K562 (cell line): Measurements from ENCODE around the gene DPF1. TPM values are rescaled to one million over a fixed set of nuclear protein-coding genes. Genes with fewer than 3 reads are reported as not detected.

Experiments used
- ATAC-seq: fragments of 200-7000 bp; cut with Tn5 transposase; 3 replicates; pipeline ENCODE4 v1.9.1; 2020; ENCODE audit warnings: moderate library complexity
- BruUV-seq: library from RNA; stranded (reverse); fragments of 400-500 nt; replicated peaks from 2 replicates; lab custom pipeline; 2021; lab: Mats Ljungman, UMichigan
- CTCF ChIA-PET: fragments of 300-600 bp; formaldehyde crosslinking; extraction: SDS; loops from one replicate; lab custom pipeline; 2021; ENCODE audit warnings: low intra/inter-chr PET ratio; lab: Yijun Ruan, JAX
- POLR2A ChIA-PET: fragments of 300-600, 350-650 bp; sonication (Branson Sonifier 250); formaldehyde crosslinking; extraction: SDS; loops from one replicate; lab custom pipeline; 2021; ENCODE audit warnings: antibody characterized with exemption, inconsistent platforms; lab: Yijun Ruan, JAX
- DNase-seq, 4 experiments: peaks; one replicate each; pipeline versions ENCODE4 v3.0.0 to v3.0.0-alpha.2; 2011 to 2018; ENCODE audit warnings: low spot score in 3 of 4, mixed read lengths in 3 of 4; ENCODE audit errors: extremely low read depth in 1 of 4
- FAIRE-seq: peaks from 2 replicates; lab custom pipeline; 2011; peaks lifted over from hg19 to GRCh38; lab: Jason Lieb, UNC
- H2AFZ ChIP-seq: 2 replicates; pipeline ENCODE4 v1.6.0; 2011; ENCODE audit warnings: low read depth, low read length, control low read depth, inconsistent platforms
- H3K27ac ChIP-seq: fragments of 200-600 bp; 3 replicates; pipeline ENCODE4 v1.8.0; 2011; ENCODE audit warnings: low read depth, mild to moderate bottlenecking, control low read depth, inconsistent platforms, low read length, moderate library complexity, mixed read lengths; ENCODE audit errors: extremely low read depth
- H3K27me3 ChIP-seq, 2 experiments: fragments of 300-600 bp in 1 of 2; 2 replicates in 1 of 2; 3 replicates in 1 of 2; pipeline versions ENCODE4 v1.6.0 to v1.8.0; 2011; ENCODE audit warnings: inconsistent platforms in 2 of 2, low read length in 2 of 2, mild to moderate bottlenecking in 1 of 2, mixed read lengths in 1 of 2, moderate library complexity in 1 of 2; ENCODE audit not compliant: control insufficient read depth in 2 of 2, insufficient read depth in 2 of 2
- H3K36me3 ChIP-seq: fragments of 300-600 bp; 3 replicates; pipeline ENCODE4 v1.8.0; 2011; ENCODE audit warnings: mild to moderate bottlenecking, low read length, inconsistent platforms; ENCODE audit not compliant: control insufficient read depth, insufficient read depth
- H3K4me1 ChIP-seq, 2 experiments: fragments of 200-600 bp in 1 of 2; replicated peaks in 1 of 2; 2 replicates in 1 of 2; 3 replicates in 1 of 2; pipeline versions ENCODE4 v1.5.1 to v1.8.0; 2011; ENCODE audit warnings: inconsistent platforms in 2 of 2, low read length in 2 of 2, mild to moderate bottlenecking in 1 of 2, mixed read lengths in 1 of 2, moderate library complexity in 1 of 2; ENCODE audit not compliant: control insufficient read depth in 2 of 2, insufficient read depth in 2 of 2
- H3K4me2 ChIP-seq: 2 replicates; pipeline ENCODE4 v1.6.1; 2011; ENCODE audit warnings: low read length, control low read depth, inconsistent platforms, mixed read lengths; ENCODE audit not compliant: insufficient read depth
- H3K4me3 ChIP-seq: fragments of 200-600 bp; sonication (generic), shearing (Covaris generic); 2 replicates; pipeline ENCODE4 v1.5.1; 2016; ENCODE audit warnings: control low read depth, inconsistent platforms
- H3K79me2 ChIP-seq: fragments of 200-600 bp; 3 replicates; pipeline ENCODE4 v1.8.0; 2011; ENCODE audit warnings: low read length, inconsistent platforms; ENCODE audit not compliant: control insufficient read depth, insufficient read depth
- H3K9ac ChIP-seq, 2 experiments: 2 replicates each; pipeline versions ENCODE4 v1.6.0 to v1.6.1; 2011; ENCODE audit warnings: low read depth in 2 of 2, low read length in 2 of 2, control low read depth in 1 of 2, inconsistent platforms in 1 of 2, mild to moderate bottlenecking in 1 of 2, mixed read lengths in 1 of 2; ENCODE audit not compliant: insufficient read depth in 1 of 2
- H3K9me1 ChIP-seq: one replicate; pipeline ENCODE4 v1.6.0; 2011; ENCODE audit warnings: inconsistent platforms, mild to moderate bottlenecking, low read length, moderate library complexity; ENCODE audit not compliant: control insufficient read depth, insufficient read depth
- H3K9me3 ChIP-seq: replicated peaks from 2 replicates; pipeline ENCODE4 v1.5.1; 2011; ENCODE audit warnings: low read depth, low read length, inconsistent platforms; ENCODE audit not compliant: control insufficient read depth, insufficient read depth
- H4K20me1 ChIP-seq: replicated peaks from 2 replicates; pipeline ENCODE4 v1.6.1; 2011; ENCODE audit warnings: low read length, inconsistent platforms, mixed read lengths; ENCODE audit not compliant: control insufficient read depth, insufficient read depth
- BRD4 ChIP-seq: fragments of 200-600 bp; sonication (generic); IDR thresholded peaks from 2 replicates; pipeline ENCODE4 v1.6.1; 2017; ENCODE audit warnings: inconsistent platforms
- EP300 ChIP-seq: IDR thresholded peaks from 2 replicates; pipeline ENCODE4 v1.6.1; 2012; ENCODE audit warnings: low read length, improper control_type of control experiment
- FOXJ3 ChIP-seq: sonication (generic); formaldehyde crosslinking; IDR thresholded peaks from 2 replicates; pipeline ENCODE4 v1.4.0; 2020; ENCODE audit warnings: mild to moderate bottlenecking, missing genetic modification reagents
- KLF10 ChIP-seq: fragments of 250-450 bp; sonication (Bioruptor Pico); IDR thresholded peaks from 2 replicates; pipeline ENCODE4 v1.6.1; 2021; ENCODE audit warnings: matching md5 sums
- PRMT5 ChIP-seq: sonication (generic); formaldehyde crosslinking; IDR thresholded peaks from 2 replicates; pipeline ENCODE4 v1.5.0; 2020; ENCODE audit warnings: missing genetic modification reagents
- SRSF9 ChIP-seq: fragments of 200-400 bp; formaldehyde crosslinking; IDR thresholded peaks from 2 replicates; pipeline ENCODE4 v1.6.1; 2017; ENCODE audit warnings: low read depth, low read length, borderline replicate concordance
- ZNF274 ChIP-seq: IDR thresholded peaks from 2 replicates; pipeline ENCODE4 v1.6.1; 2011; ENCODE audit warnings: low read depth, mild to moderate bottlenecking, low read length, moderate library complexity, borderline replicate concordance
- WGBS: fragments of 100-300 bp; shearing (Covaris generic); methylation state at CpG from one replicate; pipeline ENCODE4 v1.1.6; 2016; ENCODE audit warnings: low coverage, mixed read lengths; ENCODE audit not compliant: insufficient coverage; ENCODE audit errors: missing lambda C conversion rate; 5-methylcytosine and 5-hydroxymethylcytosine counted together
- in situ Hi-C: fragments of 300-500 bp; cut with MboI; formaldehyde crosslinking; loops from 4 replicates; pipeline ENCODE4 v1.15.0; 2018; ENCODE audit warnings: inconsistent platforms, mixed read lengths
- intact Hi-C: fragments of 100-400 bp; cut with micrococcal nuclease; formaldehyde crosslinking; loops from 2 replicates; pipeline ENCODE4 v1.14.2; 2022
- polyA plus RNA-seq, 8 experiments: library from polyadenylated mRNA; depleted of rRNA in 4 of 8; stranded (reverse) in 5 of 8; unstranded in 3 of 8; fragments of >200 nt; fragmentation: Nextera tagmentation in 2 of 8; fragmentation: Illumina TruSeq in 1 of 8; extraction: Ambion mirVana in 2 of 8; extraction: Trizol in 1 of 8; gene quantifications; 2 replicates each; pipeline versions ENCODE4 v1.2.1 to v1.2.3, GENCODE V29; 2011 to 2014; ENCODE audit warnings: inconsistent platforms in 1 of 8, missing spikeins in 1 of 8
- total RNA-seq, 7 experiments: library from RNA; depleted of rRNA in 6 of 7; stranded (reverse); fragments of >200 nt in 6 of 7; fragmentation: Illumina TruSeq in 2 of 7; extraction: Trizol in 2 of 7; gene quantifications; 2 replicates each; pipeline versions ENCODE4 v1.2.1 to v1.2.3, GENCODE V29; 2011 to 2021; ENCODE audit warnings: low replicate concordance in 1 of 7
- TF ChIP-seq, protein P1 (sequence below): fragments of 450-650 bp; formaldehyde crosslinking; IDR thresholded peaks from 2 replicates; pipeline ENCODE4 v1.4.0; 2020; ENCODE audit warnings: mild to moderate bottlenecking
- TF ChIP-seq, protein P2 (sequence below): fragments of 150-350 bp; IDR thresholded peaks from 2 replicates; pipeline ENCODE4 v1.6.1; 2014; ENCODE audit warnings: low read depth, mild to moderate bottlenecking, low read length, borderline replicate concordance

Gene DPF1
- total and polyA plus RNA-seq, 9 of the 15 experiments (the other 6 are each of a cell fraction or from before 2014, with no cell fraction given): 0.10 to 5.7 (median 3.1) TPM

DNA sequence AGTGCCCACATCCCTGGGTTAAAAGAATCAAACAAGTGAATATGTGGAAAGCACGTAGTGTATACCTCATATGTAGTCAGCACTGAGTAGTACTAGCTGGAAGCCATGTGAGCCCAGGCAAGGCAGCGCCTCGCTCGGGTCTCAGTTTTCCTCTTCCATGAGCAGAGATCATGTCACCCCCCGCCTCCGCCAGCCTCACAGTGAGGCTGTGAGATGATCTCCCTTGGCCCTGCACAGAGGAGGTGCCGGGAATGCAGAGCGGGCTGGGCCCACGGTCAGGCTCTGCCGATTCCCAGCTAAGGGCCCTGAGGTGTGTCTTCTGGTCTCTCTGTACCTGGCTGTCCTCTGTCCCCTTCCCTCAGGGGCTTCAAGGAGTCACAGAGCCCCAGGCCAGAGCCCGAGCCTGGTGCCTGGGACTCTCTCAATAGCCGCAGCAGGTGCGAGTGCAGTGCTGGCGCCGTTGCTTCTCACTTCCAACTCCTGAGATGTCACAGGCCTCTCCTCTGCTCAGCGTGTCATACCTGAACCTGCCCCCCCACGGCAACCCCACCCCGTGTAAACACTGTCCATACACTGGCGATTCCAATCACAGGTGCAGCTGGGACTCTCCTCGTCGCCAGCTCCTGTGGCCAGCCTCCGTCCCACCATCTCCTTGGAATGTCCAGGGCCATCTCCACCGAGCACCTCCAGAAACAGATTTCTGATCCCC, 26.9 kb downstream of the DPF1 start:
- ChIA-PET POLR2A (no interaction called here), CTCF (no interaction called here)
- Histone ChIP-seq H3K4me2 (no peak overlapping the region), H3K9ac (no peak overlapping the region; a peak in 1 of 4 replicates), H3K27ac (no peak overlapping the region), H3K4me1 (peaks cover 0 to 30% of the 10 kb centered on the region in 2 experiments; a peak in 3 of 5 replicates), H3K4me3 (no peak overlapping the region), H4K20me1 (no peaks in the 10 kb centered on the region), H3K79me2 (no peaks in the 10 kb centered on the region), H3K36me3 (no peaks in the 10 kb centered on the region), H3K27me3 (peaks cover 2 to 5% of the 10 kb centered on the region in 2 experiments; a peak in 3 of 5 replicates), H3K9me3 (no peaks in the 10 kb centered on the region), H3K9me1 (no peaks in the 10 kb centered on the region), H2AFZ (no peak overlapping the region)
- FAIRE-seq: no peak
- DNase-seq: no peak
- intact Hi-C loops: no loop called here
- in situ Hi-C loops: no loop called here
- ATAC-seq: no peak
- 49% methylated on average over 21 of the region's 23 CpGs for WGBS
- BruUV-seq: no TSS peak
- TF ChIP-seq EP300 (no peak), PRMT5 (CRISPR knock-in tag) (no peak), FOXJ3 (CRISPR knock-in tag) (no peak), ZNF274 (no peak), KLF10 (no peak), SRSF9 (no peak), BRD4 (no peak)
- TF ChIP-seq, protein P1, sequence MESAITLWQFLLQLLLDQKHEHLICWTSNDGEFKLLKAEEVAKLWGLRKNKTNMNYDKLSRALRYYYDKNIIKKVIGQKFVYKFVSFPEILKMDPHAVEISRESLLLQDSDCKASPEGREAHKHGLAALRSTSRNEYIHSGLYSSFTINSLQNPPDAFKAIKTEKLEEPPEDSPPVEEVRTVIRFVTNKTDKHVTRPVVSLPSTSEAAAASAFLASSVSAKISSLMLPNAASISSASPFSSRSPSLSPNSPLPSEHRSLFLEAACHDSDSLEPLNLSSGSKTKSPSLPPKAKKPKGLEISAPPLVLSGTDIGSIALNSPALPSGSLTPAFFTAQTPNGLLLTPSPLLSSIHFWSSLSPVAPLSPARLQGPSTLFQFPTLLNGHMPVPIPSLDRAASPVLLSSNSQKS: no peak
- TF ChIP-seq, protein P2, sequence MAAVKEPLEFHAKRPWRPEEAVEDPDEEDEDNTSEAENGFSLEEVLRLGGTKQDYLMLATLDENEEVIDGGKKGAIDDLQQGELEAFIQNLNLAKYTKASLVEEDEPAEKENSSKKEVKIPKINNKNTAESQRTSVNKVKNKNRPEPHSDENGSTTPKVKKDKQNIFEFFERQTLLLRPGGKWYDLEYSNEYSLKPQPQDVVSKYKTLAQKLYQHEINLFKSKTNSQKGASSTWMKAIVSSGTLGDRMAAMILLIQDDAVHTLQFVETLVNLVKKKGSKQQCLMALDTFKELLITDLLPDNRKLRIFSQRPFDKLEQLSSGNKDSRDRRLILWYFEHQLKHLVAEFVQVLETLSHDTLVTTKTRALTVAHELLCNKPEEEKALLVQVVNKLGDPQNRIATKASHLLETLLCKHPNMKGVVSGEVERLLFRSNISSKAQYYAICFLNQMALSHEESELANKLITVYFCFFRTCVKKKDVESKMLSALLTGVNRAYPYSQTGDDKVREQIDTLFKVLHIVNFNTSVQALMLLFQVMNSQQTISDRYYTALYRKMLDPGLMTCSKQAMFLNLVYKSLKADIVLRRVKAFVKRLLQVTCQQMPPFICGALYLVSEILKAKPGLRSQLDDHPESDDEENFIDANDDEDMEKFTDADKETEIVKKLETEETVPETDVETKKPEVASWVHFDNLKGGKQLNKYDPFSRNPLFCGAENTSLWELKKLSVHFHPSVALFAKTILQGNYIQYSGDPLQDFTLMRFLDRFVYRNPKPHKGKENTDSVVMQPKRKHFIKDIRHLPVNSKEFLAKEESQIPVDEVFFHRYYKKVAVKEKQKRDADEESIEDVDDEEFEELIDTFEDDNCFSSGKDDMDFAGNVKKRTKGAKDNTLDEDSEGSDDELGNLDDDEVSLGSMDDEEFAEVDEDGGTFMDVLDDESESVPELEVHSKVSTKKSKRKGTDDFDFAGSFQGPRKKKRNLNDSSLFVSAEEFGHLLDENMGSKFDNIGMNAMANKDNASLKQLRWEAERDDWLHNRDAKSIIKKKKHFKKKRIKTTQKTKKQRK: no peak
